Anterior cingulate cortex (tissue), 58 donors: ENCODE results near the gene MMEL1.

Experiments
- DNase-seq, 58 donors: peaks; one replicate each; lab custom pipeline; 2025; lab: John Stamatoyannopoulos, UW

MMEL1 gene

DNA sequence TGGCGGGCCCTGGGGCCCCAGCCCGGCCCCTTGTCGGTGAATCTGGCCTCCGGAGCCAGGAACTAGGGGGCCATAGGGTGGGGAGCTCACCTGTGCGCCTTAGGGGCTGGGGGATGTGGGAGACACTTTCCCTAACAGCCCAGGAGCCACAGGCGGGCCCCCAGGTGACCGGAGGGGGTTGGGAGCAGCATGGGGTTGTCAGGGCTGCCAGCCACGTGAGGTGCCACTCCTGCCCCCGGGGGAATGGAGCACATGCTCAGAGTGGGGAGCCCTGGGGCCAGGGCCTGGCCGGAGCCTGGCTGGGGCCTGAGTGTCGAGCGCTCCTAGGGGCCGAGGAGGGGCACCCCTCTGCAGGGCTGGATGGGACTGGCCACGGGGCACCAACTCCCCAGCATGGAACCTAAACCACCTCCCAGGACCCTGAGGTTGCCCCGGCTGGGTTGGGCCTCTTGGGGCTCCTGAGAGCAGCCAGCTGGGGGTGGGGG, 26.4 kb downstream of the MMEL1 start:
- DNase-seq, result no peak

- no peak for DNase-seq
Observed at GRCh38 chr1:2605509-2606395, 27.1 kb downstream of the MMEL1 start.

- no peak for DNase-seq
Observed at GRCh38 chr1:2604844-2605508, 27.8 kb downstream of the MMEL1 start.

GRCh38 chr1:2604156-2604843, 28.5 kb downstream of the MMEL1 start:
- no peak for DNase-seq

GRCh38 chr1:2603521-2604155, 29.2 kb downstream of the MMEL1 start:
- no peak for DNase-seq

GRCh38 chr1:2602866-2603520, 29.8 kb downstream of the MMEL1 start:
- DNase-seq, result no peak

GRCh38 chr1:2602311-2602835, 30.4 kb downstream of the MMEL1 start:
- no peak for DNase-seq

DNA sequence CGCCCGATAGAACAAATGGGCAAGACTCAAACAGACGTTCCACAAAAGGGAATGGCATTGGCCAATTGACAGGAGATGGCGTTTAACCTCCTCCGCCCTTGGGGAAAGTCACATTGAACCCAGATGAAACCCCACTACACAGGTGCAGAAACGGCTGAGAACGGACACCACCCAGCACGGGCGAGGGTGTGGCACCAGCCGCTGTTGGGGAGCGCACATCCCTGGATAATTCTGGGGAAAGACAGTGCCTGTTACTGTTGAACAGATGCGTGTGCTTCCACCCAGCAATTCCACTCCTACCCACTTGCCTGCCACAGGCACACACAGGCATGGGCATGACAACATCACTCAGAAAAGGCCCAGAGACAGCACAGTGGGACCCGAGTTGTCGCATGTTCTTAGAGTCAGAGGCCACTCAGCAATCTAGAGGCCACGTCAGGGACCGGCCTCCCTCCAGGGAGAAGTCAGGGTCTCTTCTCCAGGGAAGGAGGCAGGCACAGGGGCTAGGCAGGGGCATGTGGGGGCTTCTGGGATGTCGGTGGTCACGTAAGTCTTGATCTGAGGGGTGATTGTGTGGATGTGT, 31.0 kb downstream of the MMEL1 start:
- DNase-seq, result no peak

DNA sequence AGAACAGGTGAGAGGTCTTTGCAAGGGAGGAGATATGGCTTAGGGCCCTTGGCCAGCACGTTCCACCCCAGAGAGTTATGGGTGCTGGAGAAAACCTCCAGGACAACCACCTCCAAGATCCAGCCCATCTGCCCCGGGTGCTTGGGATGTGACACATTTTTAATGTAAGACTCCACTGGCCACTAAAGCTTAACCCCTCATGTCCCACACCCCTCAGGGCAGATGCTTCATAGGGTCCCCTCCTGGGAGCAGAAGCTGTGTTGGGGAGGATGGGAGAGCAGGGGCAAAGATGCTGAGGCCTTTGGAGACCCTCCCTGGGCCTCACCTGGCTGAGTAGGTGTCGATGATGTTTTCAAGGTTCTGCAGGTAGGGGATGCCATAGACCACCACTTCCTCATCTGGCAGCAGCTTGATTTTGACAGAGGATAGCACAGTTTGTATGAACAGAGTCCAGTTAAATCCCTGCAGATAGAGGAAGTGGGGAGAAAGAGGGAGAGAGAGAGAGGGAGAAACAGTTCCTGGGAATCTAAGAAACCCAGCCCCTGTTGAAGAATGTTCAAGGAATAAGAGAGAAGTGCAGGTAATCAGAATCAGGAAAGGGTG, 34.4 kb downstream of the MMEL1 start:
- no peak for DNase-seq

DNA sequence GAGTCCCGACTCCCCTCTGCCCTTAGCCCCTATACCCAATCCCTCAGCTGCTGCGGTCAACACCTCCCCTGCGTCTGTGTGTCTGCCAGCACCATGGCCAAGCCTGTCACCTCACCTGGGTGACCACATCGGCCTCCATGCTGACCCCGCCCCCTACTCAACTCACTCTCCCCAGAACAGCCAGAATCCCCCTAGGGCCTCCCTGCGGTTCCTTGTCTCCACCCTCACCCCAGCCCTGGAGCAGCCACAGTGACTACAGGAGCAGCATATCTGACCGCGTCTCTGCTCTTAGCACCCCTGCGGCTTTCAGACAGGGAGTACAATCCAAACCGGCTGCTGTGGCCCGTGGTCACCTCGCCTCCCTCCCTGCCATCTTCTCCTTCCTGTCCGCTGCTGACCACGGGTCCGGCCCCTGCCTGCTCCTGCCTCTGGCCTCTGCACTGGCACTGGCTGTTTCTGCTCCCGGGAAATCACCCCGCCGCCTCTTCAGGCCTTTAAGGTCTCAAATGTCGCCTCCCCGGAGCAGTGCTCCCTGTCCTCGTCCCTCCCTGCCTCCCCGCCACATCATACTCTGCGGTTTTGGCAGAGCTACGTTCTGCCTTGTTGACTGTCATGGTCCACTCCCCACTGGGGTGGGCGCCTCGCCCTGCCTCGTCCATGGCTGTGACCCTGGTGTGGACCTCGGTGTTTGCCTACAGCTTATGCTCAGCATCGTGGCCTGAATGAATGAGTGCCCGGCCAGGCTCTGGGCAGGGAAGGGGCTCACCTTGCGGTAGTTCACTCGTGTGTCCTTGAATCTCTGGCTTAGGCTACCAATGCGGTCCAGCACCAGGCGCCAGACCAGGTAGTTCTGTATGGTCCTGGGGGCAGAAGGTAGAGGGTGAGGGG, 35.1 kb downstream of the MMEL1 start:
- no peak for DNase-seq

DNA sequence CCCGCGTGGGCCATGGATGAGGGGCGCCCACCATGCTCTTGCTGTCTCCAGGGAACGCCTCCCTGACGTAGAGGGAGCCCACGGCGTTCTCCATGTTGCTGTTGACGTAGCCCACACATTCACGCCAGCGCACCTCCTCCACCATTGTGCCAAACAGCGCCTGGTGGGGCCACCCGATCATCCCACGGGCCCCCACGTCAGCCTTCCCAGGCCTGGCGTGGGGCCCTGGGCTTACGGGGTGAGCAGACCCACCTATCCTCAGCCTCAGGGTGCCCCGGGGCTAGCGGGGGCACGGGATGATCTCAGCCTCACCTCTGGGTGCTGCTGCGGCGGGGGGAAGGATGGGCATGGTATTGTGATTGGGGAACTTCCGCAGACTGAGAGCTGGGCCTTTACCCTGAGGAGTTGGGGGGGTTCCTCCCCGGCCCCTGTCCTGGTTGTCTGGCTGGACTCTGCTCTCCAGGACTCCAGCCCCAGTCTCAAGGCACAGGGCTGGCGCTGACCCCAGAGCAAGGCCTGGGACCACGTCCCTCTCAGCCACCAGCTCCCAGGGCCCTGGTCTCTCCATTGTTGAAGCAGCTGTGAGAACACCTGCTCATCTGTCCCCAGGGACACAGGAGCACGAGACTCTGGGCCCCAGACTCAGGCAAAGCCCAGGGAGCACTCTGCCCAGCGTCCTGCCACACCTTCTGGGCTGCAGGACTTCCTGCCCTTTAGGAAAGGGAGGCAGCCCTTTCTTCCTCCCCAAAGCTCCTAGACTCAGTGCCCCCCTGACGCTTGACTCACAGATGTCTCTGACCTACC, 36.1 kb downstream of the MMEL1 start:
- no peak for DNase-seq

GRCh38 chr1:2595812-2596529, 36.8 kb downstream of the MMEL1 start:
- no peak for DNase-seq

- DNase-seq, result no peak
Observed at GRCh38 chr1:2595261-2595811, 37.5 kb downstream of the MMEL1 start.

DNA sequence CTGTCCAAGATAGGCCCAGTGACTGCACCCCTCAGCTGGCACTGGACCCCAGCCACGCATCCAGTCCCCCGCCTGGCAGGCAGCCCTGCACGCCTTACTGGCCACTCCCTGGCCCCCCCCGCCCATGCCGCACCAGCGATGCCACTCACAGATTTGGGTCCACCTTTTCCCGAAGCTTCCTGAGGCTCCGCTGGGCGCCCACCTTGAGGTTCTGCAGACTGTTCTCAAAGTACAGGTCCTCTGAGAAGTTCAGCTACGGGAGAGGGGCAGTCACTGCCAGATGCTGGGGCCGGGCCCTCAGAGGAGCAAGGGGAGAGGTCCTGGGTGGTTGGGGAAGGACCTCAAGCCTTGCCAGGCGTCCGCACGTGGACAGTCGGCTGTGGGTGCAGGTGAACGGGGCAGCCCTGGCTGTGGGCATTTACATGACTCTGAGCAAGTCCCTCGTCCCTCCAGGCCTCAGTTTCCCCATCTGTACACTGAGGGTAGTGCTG, 38.1 kb downstream of the MMEL1 start:
- no peak for DNase-seq

DNA sequence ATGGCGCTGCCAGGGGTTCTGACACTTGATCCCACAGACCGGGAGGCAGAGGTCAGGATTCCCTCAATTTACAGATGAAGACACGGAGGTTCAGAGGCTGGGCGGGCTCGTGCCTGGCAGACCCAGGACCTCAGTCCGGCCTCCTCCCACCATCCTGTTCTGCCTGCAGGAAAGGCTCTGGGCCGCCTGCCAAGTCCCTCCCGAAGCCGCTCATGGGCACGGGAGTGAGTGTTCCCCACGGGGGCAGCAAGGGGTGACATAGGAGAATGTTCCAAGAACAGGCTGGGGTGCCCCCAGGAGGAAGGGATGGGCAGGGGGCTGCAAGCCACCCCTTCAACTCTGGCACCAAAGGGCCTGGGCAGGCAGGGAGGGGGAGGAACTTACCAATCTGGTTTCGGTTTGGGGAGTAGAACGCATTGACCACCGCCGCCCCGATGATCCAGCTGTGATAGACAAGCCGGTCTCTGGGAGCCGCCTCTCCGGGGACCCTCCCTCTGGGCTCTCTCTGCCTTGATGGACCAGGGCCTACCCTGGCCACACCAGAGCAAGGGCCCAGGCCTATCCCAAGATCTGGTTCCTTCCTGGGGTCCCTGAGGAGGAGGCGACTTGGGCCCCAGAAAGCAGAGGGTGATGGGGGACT, 38.7 kb downstream of the MMEL1 start:
- DNase-seq, result no peak
